ENCODE results near the gene GRK3. TPM values are rescaled to one million over a fixed set of nuclear protein-coding genes. Genes with fewer than 3 reads are reported as not detected.
A peak's percentile ranks its signal among the peaks of the same experiment; 100 is the strongest.
"Not testable (repeated sequence)": the region's sequence is repeated elsewhere in the genome, so short reads cannot be mapped to it uniquely, and the experiment has no call there.

GRK3 gene
- total RNA-seq (1 to 10 TPM; 2.9 to 3.2 TPM), polyA plus RNA-seq (under 1 TPM; 0.11 to 0.13 TPM)

GRCh38 chr22:25564320-25564978, at the start of gene GRK3:
Gene GRK3 (plus strand): TSS chr22:25564675. CDS start chr22:25565041, 366 bp downstream.
- Histone ChIP-seq H3K27me3 (ENCODE audit: insufficient read depth, low read length) (no peaks in the 10 kb centered on the region), H3K4me1 (ENCODE audit: insufficient read depth, low read length) (peaks cover 18% of the 10 kb centered on the region), H3K36me3 (ENCODE audit: insufficient read depth, low read length) (no peaks in the 10 kb centered on the region), H3K9me3 (ENCODE audit: control insufficient read depth in 1 of 2, low read length in 2 of 2) (no peaks in the 10 kb centered on the region), H3K27ac (ENCODE audit: low read depth, low read length) (peak within 1 kb of the TSS; percentile 15), H3K4me3 (ENCODE audit: low read length in 2 of 2) (peak within 1 kb of the TSS; percentile 29 to 55)
- CTCF ChIA-PET (ENCODE audit: partially characterized antibody) = no interaction called here
- peaks cover 5 to 9% of the 10 kb centered on the region in 2 donors for H3K27me3 Mint-ChIP-seq
- H3K27ac Mint-ChIP-seq = peak within 1 kb of the TSS; percentile 6 to 89 (median 71)
- intact Hi-C loops (cut with micrococcal nuclease) = loop anchor here (10.0 kb wide), 1 partner anchor 140 kb away; no protein-coding TSS in a partner anchor
- POLR2A ChIA-PET (ENCODE audit: partially characterized antibody) = interaction anchor here (0.9 kb wide), 1 partner anchor 10 kb away, joined by 3 read pairs; no protein-coding TSS in a partner anchor
- H3K36me3 Mint-ChIP-seq = peaks cover 0 to 4% of the 10 kb centered on the region in 2 donors
- peak within 1 kb of the TSS; percentile 91 to 99 (median 96) for H3K4me3 Mint-ChIP-seq
- peak; percentile 27 to 52 (median 38) for DNase-seq
- H3K9me3 Mint-ChIP-seq = no peaks in the 10 kb centered on the region
- H3K4me1 Mint-ChIP-seq = peaks cover 14 to 26% (median 21%) of the 10 kb centered on the region in 4 donors

GRCh38 chr22:25518000-25518663, 46.3 kb upstream of the GRK3 start:
- no peaks in the 10 kb centered on the region for H3K4me1 Mint-ChIP-seq

GRCh38 chr22:25525376-25525775, 39.1 kb upstream of the GRK3 start:
- H3K27me3 Mint-ChIP-seq = peaks cover 0 to 2% of the 10 kb centered on the region in 2 donors
- no peaks in the 10 kb centered on the region for H3K4me1 ChIP-seq (ENCODE audit: insufficient read depth, low read length)
- no peak for DNase-seq
- H3K36me3 Mint-ChIP-seq = peaks cover 21 to 41% of the 10 kb centered on the region in 2 donors
- H3K27ac ChIP-seq (ENCODE audit: low read depth, low read length) = no peak overlapping the region
- CTCF ChIA-PET (ENCODE audit: partially characterized antibody) = interaction anchor here (0.9 kb wide), 1 partner anchor 20 kb away, joined by 3 read pairs; no protein-coding TSS in a partner anchor
- no peak overlapping the region for H3K27ac Mint-ChIP-seq
- no peak overlapping the region for H3K4me3 ChIP-seq (ENCODE audit: low read length in 2 of 2)
- POLR2A ChIA-PET (ENCODE audit: partially characterized antibody) = no interaction called here
- peaks cover 6 to 25% (median 17%) of the 10 kb centered on the region in 8 donors for H3K9me3 Mint-ChIP-seq
- H3K36me3 ChIP-seq (ENCODE audit: insufficient read depth, low read length) = no peaks in the 10 kb centered on the region
- peaks cover 0 to 6% of the 10 kb centered on the region in 2 donors for H3K9me3 ChIP-seq (ENCODE audit: control insufficient read depth in 1 of 2, low read length in 2 of 2)
- H3K4me1 Mint-ChIP-seq = no peaks in the 10 kb centered on the region
- intact Hi-C loops (cut with micrococcal nuclease) = no loop called here
- no peak overlapping the region for H3K4me3 Mint-ChIP-seq
- H3K27me3 ChIP-seq (ENCODE audit: insufficient read depth, low read length) = no peaks in the 10 kb centered on the region

More at GRCh38 chr22:25518000-25518663, 46.3 kb upstream of the GRK3 start:
- Mint-ChIP-seq H3K27ac (peak overlapping the region in 1 of 7 donors; percentile 23), H3K9me3 (peaks cover 0 to 12% (median 6%) of the 10 kb centered on the region in 8 donors), H3K4me3 (peak overlapping the region in 1 of 8 donors; percentile 43), H3K36me3 (peaks cover 16 to 30% of the 10 kb centered on the region in 2 donors), H3K27me3 (peaks cover 2% of the 10 kb centered on the region in 2 donors)
- Histone ChIP-seq H3K4me3 (ENCODE audit: low read length in 2 of 2) (no peak overlapping the region), H3K4me1 (ENCODE audit: insufficient read depth, low read length) (no peaks in the 10 kb centered on the region), H3K9me3 (ENCODE audit: control insufficient read depth in 1 of 2, low read length in 2 of 2) (no peaks in the 10 kb centered on the region), H3K27me3 (ENCODE audit: insufficient read depth, low read length) (no peaks in the 10 kb centered on the region), H3K36me3 (ENCODE audit: insufficient read depth, low read length) (no peaks in the 10 kb centered on the region), H3K27ac (ENCODE audit: low read depth, low read length) (no peak overlapping the region)
- no peak for DNase-seq
- POLR2A ChIA-PET (ENCODE audit: partially characterized antibody) = no interaction called here
- intact Hi-C loops (cut with micrococcal nuclease) = no loop called here
- CTCF ChIA-PET (ENCODE audit: partially characterized antibody) = no interaction called here

GRCh38 chr22:25525804-25526584, 38.5 kb upstream of the GRK3 start:
- H3K9me3 Mint-ChIP-seq = peaks cover 6 to 25% (median 18%) of the 10 kb centered on the region in 8 donors
- CTCF ChIA-PET (ENCODE audit: partially characterized antibody); DNase-seq: not testable (repeated sequence)

GRCh38 chr22:25527016-25527415, 37.5 kb upstream of the GRK3 start:
- peaks cover 11 to 24% of the 10 kb centered on the region in 2 donors for H3K36me3 Mint-ChIP-seq
- H3K36me3 ChIP-seq (ENCODE audit: insufficient read depth, low read length); H3K27ac ChIP-seq (ENCODE audit: low read depth, low read length); H3K9me3 ChIP-seq (ENCODE audit: control insufficient read depth in 1 of 2, low read length in 2 of 2); H3K4me3 Mint-ChIP-seq; H3K27me3 Mint-ChIP-seq; DNase-seq; H3K4me1 Mint-ChIP-seq; POLR2A ChIA-PET (ENCODE audit: partially characterized antibody); H3K4me1 ChIP-seq (ENCODE audit: insufficient read depth, low read length); H3K4me3 ChIP-seq (ENCODE audit: low read length in 2 of 2); intact Hi-C loops (cut with micrococcal nuclease); H3K27me3 ChIP-seq (ENCODE audit: insufficient read depth, low read length); H3K27ac Mint-ChIP-seq; CTCF ChIA-PET (ENCODE audit: partially characterized antibody): not testable (repeated sequence)
- peaks cover 5 to 21% (median 14%) of the 10 kb centered on the region in 8 donors for H3K9me3 Mint-ChIP-seq

More at GRCh38 chr22:25525804-25526584, 38.5 kb upstream of the GRK3 start:
- intact Hi-C loops (cut with micrococcal nuclease); H3K27me3 ChIP-seq (ENCODE audit: insufficient read depth, low read length); H3K36me3 ChIP-seq (ENCODE audit: insufficient read depth, low read length); POLR2A ChIA-PET (ENCODE audit: partially characterized antibody); H3K9me3 ChIP-seq (ENCODE audit: control insufficient read depth in 1 of 2, low read length in 2 of 2); H3K4me3 ChIP-seq (ENCODE audit: low read length in 2 of 2); H3K4me1 ChIP-seq (ENCODE audit: insufficient read depth, low read length); H3K27ac ChIP-seq (ENCODE audit: low read depth, low read length); H3K27ac Mint-ChIP-seq; H3K27me3 Mint-ChIP-seq; H3K4me3 Mint-ChIP-seq; H3K4me1 Mint-ChIP-seq: not testable (repeated sequence)
- peaks cover 17 to 35% of the 10 kb centered on the region in 2 donors for H3K36me3 Mint-ChIP-seq

GRCh38 chr22:25528068-25528467, 36.4 kb upstream of the GRK3 start:
- H3K27ac ChIP-seq (ENCODE audit: low read depth, low read length); H3K4me3 ChIP-seq (ENCODE audit: low read length in 2 of 2); DNase-seq; H3K9me3 ChIP-seq (ENCODE audit: control insufficient read depth in 1 of 2, low read length in 2 of 2); H3K27me3 ChIP-seq (ENCODE audit: insufficient read depth, low read length); H3K27ac Mint-ChIP-seq; H3K4me3 Mint-ChIP-seq; H3K4me1 Mint-ChIP-seq; POLR2A ChIA-PET (ENCODE audit: partially characterized antibody); H3K36me3 ChIP-seq (ENCODE audit: insufficient read depth, low read length); CTCF ChIA-PET (ENCODE audit: partially characterized antibody); H3K4me1 ChIP-seq (ENCODE audit: insufficient read depth, low read length); intact Hi-C loops (cut with micrococcal nuclease); H3K27me3 Mint-ChIP-seq: not testable (repeated sequence)
- H3K9me3 Mint-ChIP-seq = peaks cover 5 to 20% (median 11%) of the 10 kb centered on the region in 8 donors
- H3K36me3 Mint-ChIP-seq = peaks cover 6 to 18% of the 10 kb centered on the region in 2 donors

GRCh38 chr22:25529059-25529458, 35.4 kb upstream of the GRK3 start:
- H3K36me3 ChIP-seq (ENCODE audit: insufficient read depth, low read length); H3K27me3 ChIP-seq (ENCODE audit: insufficient read depth, low read length); intact Hi-C loops (cut with micrococcal nuclease); DNase-seq; CTCF ChIA-PET (ENCODE audit: partially characterized antibody); H3K27ac Mint-ChIP-seq; H3K4me1 Mint-ChIP-seq; H3K27ac ChIP-seq (ENCODE audit: low read depth, low read length); H3K4me1 ChIP-seq (ENCODE audit: insufficient read depth, low read length); H3K4me3 Mint-ChIP-seq; POLR2A ChIA-PET (ENCODE audit: partially characterized antibody); H3K27me3 Mint-ChIP-seq; H3K9me3 ChIP-seq (ENCODE audit: control insufficient read depth in 1 of 2, low read length in 2 of 2); H3K4me3 ChIP-seq (ENCODE audit: low read length in 2 of 2): not testable (repeated sequence)
- peaks cover 5 to 20% (median 11%) of the 10 kb centered on the region in 8 donors for H3K9me3 Mint-ChIP-seq
- peaks cover 6 to 23% of the 10 kb centered on the region in 2 donors for H3K36me3 Mint-ChIP-seq
